ENCODE results near the gene CAPS. TPM values are rescaled to one million over a fixed set of nuclear protein-coding genes. Genes with fewer than 3 reads are reported as not detected.

The CAPS gene
- total RNA-seq, 1 experiment from 2014 or later: 255 TPM

DNA sequence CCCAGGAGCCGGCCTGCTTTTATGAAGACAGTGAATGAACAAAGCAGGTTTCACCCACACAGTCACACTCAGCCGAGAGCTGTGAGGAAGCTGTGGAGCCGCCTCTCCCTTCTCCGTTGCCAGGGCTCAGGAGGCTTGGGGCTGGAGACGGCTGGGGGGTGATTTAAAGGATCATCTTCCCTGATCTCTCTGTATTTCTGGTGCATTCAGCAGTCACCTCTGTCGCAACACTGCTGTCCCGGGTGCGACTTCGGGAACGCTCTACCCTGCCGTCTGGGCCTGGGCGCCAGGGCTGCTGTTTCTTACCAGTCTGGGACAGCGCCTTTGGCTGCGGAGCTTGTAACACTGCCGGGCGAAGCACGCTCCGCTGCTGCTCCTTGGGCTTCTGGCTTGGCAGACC, 18.1 kb downstream of the CAPS start:
- no peak overlapping the region for H3K4me2 ChIP-seq (ENCODE audit: low read length)
- no peak overlapping the region for H2AFZ ChIP-seq (ENCODE audit: low read length)
- H3K4me1 ChIP-seq (ENCODE audit: insufficient read depth, low read length): no peaks in the 10 kb centered on the region
- no peak for TF ChIP-seq EZH2phosphoT487 (IDR thresholded peaks at IDR 0.05; ENCODE audit: borderline replicate concordance, low read length)
- TF ChIP-seq, protein P1, sequence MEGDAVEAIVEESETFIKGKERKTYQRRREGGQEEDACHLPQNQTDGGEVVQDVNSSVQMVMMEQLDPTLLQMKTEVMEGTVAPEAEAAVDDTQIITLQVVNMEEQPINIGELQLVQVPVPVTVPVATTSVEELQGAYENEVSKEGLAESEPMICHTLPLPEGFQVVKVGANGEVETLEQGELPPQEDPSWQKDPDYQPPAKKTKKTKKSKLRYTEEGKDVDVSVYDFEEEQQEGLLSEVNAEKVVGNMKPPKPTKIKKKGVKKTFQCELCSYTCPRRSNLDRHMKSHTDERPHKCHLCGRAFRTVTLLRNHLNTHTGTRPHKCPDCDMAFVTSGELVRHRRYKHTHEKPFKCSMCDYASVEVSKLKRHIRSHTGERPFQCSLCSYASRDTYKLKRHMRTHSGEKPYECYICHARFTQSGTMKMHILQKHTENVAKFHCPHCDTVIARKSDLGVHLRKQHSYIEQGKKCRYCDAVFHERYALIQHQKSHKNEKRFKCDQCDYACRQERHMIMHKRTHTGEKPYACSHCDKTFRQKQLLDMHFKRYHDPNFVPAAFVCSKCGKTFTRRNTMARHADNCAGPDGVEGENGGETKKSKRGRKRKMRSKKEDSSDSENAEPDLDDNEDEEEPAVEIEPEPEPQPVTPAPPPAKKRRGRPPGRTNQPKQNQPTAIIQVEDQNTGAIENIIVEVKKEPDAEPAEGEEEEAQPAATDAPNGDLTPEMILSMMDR (conservative IDR thresholded peaks at IDR 0.05; ENCODE audit: low read depth, low read length): no peak
- TF ChIP-seq EZH2 (IDR thresholded peaks at IDR 0.05; ENCODE audit: low read length, unreplicated experiment): no peak
- no peak for ATAC-seq
- no peak overlapping the region for H3K9ac ChIP-seq (ENCODE audit: low read length)
- H3F3A ChIP-seq (ENCODE audit: low read length, unreplicated experiment): no peaks in the 10 kb centered on the region
- ChIA-PET POLR2A (ENCODE audit: unreplicated experiment) (no interaction called here), CTCF (no interaction called here)
- H4K20me1 ChIP-seq (ENCODE audit: low read length): no peaks in the 10 kb centered on the region
- no peaks in the 10 kb centered on the region for H3K9me3 ChIP-seq (ENCODE audit: low read length)
- intact Hi-C loops (cut with micrococcal nuclease): no loop called here
- H3K27ac ChIP-seq (ENCODE audit: low read length): no peak overlapping the region
- no peaks in the 10 kb centered on the region for H3K9me2 ChIP-seq (replicated peaks; ENCODE audit: low read length)
- H3K36me3 ChIP-seq (ENCODE audit: low read depth, low read length): peaks cover 63% of the 10 kb centered on the region
- no peaks in the 10 kb centered on the region for H3K27me3 ChIP-seq (ENCODE audit: low read length)
- no peak for DNase-seq
- H3K4me3 ChIP-seq (ENCODE audit: low read length): no peak overlapping the region
- peaks cover 8% of the 10 kb centered on the region; the same call in 1 of the 2 replicates for H3K79me2 ChIP-seq (ENCODE audit: low read length)
- no TSS peak for BruUV-seq (replicated peaks)

DNA sequence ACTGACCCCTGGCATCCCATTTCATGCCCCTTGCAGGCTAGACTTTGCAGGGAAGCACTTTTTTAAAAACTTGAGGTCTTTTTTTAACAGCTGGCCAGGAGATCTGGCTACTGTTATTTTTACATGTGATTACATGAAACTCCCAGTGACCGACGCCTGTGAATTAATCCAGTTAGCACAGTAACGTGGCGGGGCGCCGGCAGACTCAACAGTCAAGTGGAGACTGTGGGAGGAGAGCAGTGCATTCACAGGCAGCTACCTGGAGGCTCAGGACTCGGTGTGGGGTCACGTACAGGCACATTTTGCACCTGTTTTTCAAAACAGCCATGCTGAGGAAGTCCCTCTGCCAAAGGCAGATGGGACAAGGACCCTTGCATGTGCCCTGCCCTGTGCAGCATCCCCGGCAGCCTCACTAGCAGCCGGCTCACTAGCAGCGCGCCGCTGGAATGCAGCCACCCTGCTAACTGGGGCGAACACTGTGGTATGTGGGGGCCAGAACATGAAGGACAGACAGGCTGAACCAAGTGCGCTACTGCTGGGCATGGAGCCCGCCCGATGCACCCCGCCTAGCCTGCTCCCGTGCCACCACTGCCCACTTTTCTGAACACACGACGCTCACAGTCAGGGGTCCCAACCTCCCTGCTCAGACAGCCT, 18.7 kb downstream of the CAPS start:
- Histone ChIP-seq H3K36me3 (ENCODE audit: low read depth, low read length) (peaks cover 62% of the 10 kb centered on the region), H3K27me3 (ENCODE audit: low read length) (no peaks in the 10 kb centered on the region), H2AFZ (ENCODE audit: low read length) (no peak overlapping the region), H3K9me2 (replicated peaks; ENCODE audit: low read length) (no peaks in the 10 kb centered on the region), H3K79me2 (ENCODE audit: low read length) (peaks cover 11% of the 10 kb centered on the region; the same call in 1 of the 2 replicates), H4K20me1 (ENCODE audit: low read length) (no peaks in the 10 kb centered on the region), H3K9ac (ENCODE audit: low read length) (no peak overlapping the region), H3K9me3 (ENCODE audit: low read length) (no peaks in the 10 kb centered on the region), H3K4me1 (ENCODE audit: insufficient read depth, low read length) (no peaks in the 10 kb centered on the region), H3K4me2 (ENCODE audit: low read length) (no peak overlapping the region), H3K27ac (ENCODE audit: low read length) (no peak overlapping the region), H3F3A (ENCODE audit: low read length, unreplicated experiment) (no peaks in the 10 kb centered on the region), H3K4me3 (ENCODE audit: low read length) (no peak overlapping the region)
- no TSS peak for BruUV-seq (replicated peaks)
- ChIA-PET CTCF (no interaction called here), POLR2A (ENCODE audit: unreplicated experiment) (no interaction called here)
- TF ChIP-seq, protein P1 (conservative IDR thresholded peaks at IDR 0.05; ENCODE audit: low read depth, low read length): no peak
- TF ChIP-seq EZH2phosphoT487 (IDR thresholded peaks at IDR 0.05; ENCODE audit: borderline replicate concordance, low read length): no peak
- no peak for TF ChIP-seq EZH2 (IDR thresholded peaks at IDR 0.05; ENCODE audit: low read length, unreplicated experiment)
- DNase-seq: no peak
- intact Hi-C loops (cut with micrococcal nuclease): no loop called here
- ATAC-seq: no peak

DNA sequence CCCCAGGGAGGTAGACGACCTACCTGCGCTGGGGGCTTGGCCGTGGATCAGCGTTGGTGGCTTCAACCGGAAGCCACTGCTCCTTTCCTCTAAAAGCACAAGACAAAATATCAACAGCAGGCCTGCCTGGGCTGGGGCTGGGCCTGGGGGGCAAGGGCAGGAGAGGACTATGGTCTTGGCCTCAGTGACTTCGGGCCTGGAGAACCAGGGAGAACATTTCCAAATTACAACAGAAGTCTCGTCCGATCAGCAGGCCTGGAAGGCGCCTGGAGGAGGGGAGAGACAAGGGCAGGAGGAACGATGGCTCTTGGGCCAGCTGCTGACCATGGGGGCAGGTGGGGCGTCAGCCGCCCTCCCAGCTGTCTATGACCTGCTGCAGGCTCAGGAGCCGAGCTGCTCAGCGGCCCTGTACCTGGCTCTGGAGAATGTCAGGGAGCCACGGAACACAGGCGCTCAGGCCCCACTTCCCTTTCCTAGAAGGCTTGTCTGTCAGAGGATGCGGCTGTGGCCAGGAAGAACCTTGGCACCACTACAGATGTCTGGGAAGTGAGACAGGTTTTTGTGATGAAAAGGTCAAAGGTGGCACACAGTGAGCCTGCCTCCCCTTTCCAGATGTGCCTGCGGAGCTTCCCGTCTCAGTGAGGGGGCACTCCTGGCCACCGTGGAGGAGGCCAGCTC, 19.5 kb downstream of the CAPS start:
- no peaks in the 10 kb centered on the region for H3K4me1 ChIP-seq (ENCODE audit: insufficient read depth, low read length)
- no peak overlapping the region for H3K4me3 ChIP-seq (ENCODE audit: low read length)
- no peaks in the 10 kb centered on the region for H4K20me1 ChIP-seq (ENCODE audit: low read length)
- ChIA-PET CTCF (no interaction called here), POLR2A (ENCODE audit: unreplicated experiment) (no interaction called here)
- no peaks in the 10 kb centered on the region for H3K27me3 ChIP-seq (ENCODE audit: low read length)
- H3F3A ChIP-seq (ENCODE audit: low read length, unreplicated experiment): no peaks in the 10 kb centered on the region
- ATAC-seq (no peak), DNase-seq (no peak)
- H3K9me2 ChIP-seq (replicated peaks; ENCODE audit: low read length): no peaks in the 10 kb centered on the region
- no peak overlapping the region for H3K9ac ChIP-seq (ENCODE audit: low read length)
- peaks cover 15% of the 10 kb centered on the region; the same call in 1 of the 2 replicates for H3K79me2 ChIP-seq (ENCODE audit: low read length)
- no peak overlapping the region for H3K27ac ChIP-seq (ENCODE audit: low read length)
- BruUV-seq (replicated peaks): no TSS peak
- H2AFZ ChIP-seq (ENCODE audit: low read length): no peak overlapping the region
- H3K4me2 ChIP-seq (ENCODE audit: low read length): no peak overlapping the region
- intact Hi-C loops (cut with micrococcal nuclease): no loop called here
- H3K9me3 ChIP-seq (ENCODE audit: low read length): no peaks in the 10 kb centered on the region
- H3K36me3 ChIP-seq (ENCODE audit: low read depth, low read length): peaks cover 60% of the 10 kb centered on the region
- TF ChIP-seq, protein P1 (conservative IDR thresholded peaks at IDR 0.05; ENCODE audit: low read depth, low read length): no peak
- no peak for TF ChIP-seq EZH2 (IDR thresholded peaks at IDR 0.05; ENCODE audit: low read length, unreplicated experiment)
- TF ChIP-seq EZH2phosphoT487 (IDR thresholded peaks at IDR 0.05; ENCODE audit: borderline replicate concordance, low read length): no peak
